Activated T-cell treated with anti-CD3 and anti-CD28 coated beads, Interleukin-2, amount 50 U/mL, for 24 hours (primary cell): ENCODE data around the gene ODAD4.

Experiments used
- DNase-seq: peaks from one replicate; pipeline ENCODE4 v3.0.0-alpha.2; 2020
- H3K27ac Mint-ChIP-seq: 2 replicates; pipeline ENCODE4 v1.8.0; 2020; ENCODE audit warnings: mild to moderate bottlenecking, mixed read lengths
- H3K27me3 Mint-ChIP-seq: 2 replicates; pipeline ENCODE4 v1.8.0; 2020; ENCODE audit warnings: mixed read lengths
- H3K36me3 Mint-ChIP-seq: 2 replicates; pipeline ENCODE4 v1.8.0; 2020; ENCODE audit warnings: low read depth, mixed read lengths
- H3K4me1 Mint-ChIP-seq: 2 replicates; pipeline ENCODE4 v1.8.0; 2020; ENCODE audit warnings: low read depth, mixed read lengths
- H3K4me3 Mint-ChIP-seq: 2 replicates; pipeline ENCODE4 v1.8.0; 2020; ENCODE audit warnings: mild to moderate bottlenecking, moderate library complexity, mixed read lengths
- H3K9me3 Mint-ChIP-seq: 2 replicates; pipeline ENCODE4 v1.8.0; 2020; ENCODE audit warnings: mixed read lengths

ODAD4 gene, protein sequence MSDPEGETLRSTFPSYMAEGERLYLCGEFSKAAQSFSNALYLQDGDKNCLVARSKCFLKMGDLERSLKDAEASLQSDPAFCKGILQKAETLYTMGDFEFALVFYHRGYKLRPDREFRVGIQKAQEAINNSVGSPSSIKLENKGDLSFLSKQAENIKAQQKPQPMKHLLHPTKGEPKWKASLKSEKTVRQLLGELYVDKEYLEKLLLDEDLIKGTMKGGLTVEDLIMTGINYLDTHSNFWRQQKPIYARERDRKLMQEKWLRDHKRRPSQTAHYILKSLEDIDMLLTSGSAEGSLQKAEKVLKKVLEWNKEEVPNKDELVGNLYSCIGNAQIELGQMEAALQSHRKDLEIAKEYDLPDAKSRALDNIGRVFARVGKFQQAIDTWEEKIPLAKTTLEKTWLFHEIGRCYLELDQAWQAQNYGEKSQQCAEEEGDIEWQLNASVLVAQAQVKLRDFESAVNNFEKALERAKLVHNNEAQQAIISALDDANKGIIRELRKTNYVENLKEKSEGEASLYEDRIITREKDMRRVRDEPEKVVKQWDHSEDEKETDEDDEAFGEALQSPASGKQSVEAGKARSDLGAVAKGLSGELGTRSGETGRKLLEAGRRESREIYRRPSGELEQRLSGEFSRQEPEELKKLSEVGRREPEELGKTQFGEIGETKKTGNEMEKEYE

DNA sequence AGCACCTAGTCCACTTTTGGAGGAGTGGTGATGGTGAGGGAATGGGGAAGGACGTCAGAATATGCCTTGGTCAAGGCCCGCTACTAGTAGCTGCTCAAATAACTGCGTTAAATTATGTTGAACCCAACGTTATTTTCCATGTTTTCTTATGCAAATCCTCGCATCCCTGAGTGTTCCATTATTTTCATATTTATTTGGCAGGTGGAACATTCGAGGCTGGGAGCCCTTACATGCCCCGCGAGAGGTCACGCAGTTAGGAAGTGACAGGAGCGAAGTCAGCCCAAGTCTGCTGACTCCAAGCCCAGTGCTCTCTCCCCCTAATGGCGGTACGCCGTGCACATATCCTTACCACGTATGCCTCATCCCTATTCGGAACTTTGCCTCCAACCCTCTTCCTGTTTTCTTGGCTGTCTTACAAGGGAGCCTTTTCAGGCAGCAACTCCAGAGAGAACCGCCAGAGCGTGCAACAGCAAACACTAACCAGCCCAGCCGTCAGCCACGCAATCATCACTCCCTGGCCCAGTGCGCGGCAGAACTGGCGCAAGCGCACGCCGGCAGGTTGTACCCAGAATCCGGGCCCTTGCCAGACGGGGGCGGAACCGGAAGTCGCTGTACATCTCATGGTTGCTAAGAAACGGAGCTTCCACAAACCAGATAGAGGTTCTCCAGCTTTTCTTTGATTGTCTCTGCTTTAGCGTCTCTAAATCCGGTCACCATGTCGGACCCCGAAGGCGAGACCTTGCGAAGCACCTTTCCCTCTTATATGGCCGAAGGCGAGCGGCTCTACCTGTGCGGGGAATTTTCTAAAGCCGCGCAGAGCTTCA, at the start of gene ODAD4:
Gene ODAD4, plus strand, starts transcription at position 609 of the 824 bp plus-strand sequence. Its CDS starts 107 bp downstream, at position 716.
- peaks cover 8% of the 10 kb centered on the region for H3K36me3 Mint-ChIP-seq
- no peaks in the 10 kb centered on the region for H3K9me3 Mint-ChIP-seq
- peak within 1 kb of the TSS; percentile 94 for H3K4me3 Mint-ChIP-seq
- peaks cover 23% of the 10 kb centered on the region for H3K4me1 Mint-ChIP-seq
- peak; percentile 95 for DNase-seq
- peak within 1 kb of the TSS; percentile 97 for H3K27ac Mint-ChIP-seq
- no peaks in the 10 kb centered on the region for H3K27me3 Mint-ChIP-seq

DNA sequence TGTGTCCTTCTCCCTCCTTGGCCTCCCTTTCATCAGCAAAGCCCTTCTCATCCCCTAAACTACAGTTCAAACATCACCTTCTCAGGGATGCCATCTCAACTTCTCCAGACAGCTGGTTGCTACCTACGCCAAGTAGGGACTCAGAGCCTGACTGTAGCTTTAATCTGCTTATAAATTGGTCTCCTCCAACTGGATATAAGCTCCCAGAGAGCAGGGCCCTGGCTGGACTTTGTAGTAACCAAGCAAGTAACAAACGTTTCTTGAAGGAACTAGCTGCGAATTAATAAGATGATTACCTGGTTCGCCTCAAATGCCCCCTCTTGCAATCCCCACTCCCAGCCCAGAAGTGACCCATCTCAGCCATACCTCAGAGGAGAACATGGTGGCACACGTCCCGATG, 47.7 kb upstream of the ODAD4 start:
- no peaks in the 10 kb centered on the region for H3K9me3 Mint-ChIP-seq
- H3K36me3 Mint-ChIP-seq = peaks cover 91% of the 10 kb centered on the region
- H3K4me3 Mint-ChIP-seq = no peak overlapping the region
- H3K4me1 Mint-ChIP-seq = no peaks in the 10 kb centered on the region
- H3K27ac Mint-ChIP-seq = peak overlapping the region; percentile 76
- H3K27me3 Mint-ChIP-seq = no peaks in the 10 kb centered on the region
- DNase-seq = no peak

GRCh38 chr17:41885733-41886132, 44.7 kb upstream of the ODAD4 start:
- Mint-ChIP-seq H3K27ac (peak overlapping the region; percentile 24), H3K4me3 (no peak overlapping the region), H3K27me3 (no peaks in the 10 kb centered on the region), H3K4me1 (no peaks in the 10 kb centered on the region), H3K36me3 (peaks cover 88% of the 10 kb centered on the region), H3K9me3 (no peaks in the 10 kb centered on the region)
- no peak for DNase-seq

GRCh38 chr17:41888332-41888965, 42.0 kb upstream of the ODAD4 start:
- Mint-ChIP-seq H3K27me3 (no peaks in the 10 kb centered on the region), H3K4me1 (no peaks in the 10 kb centered on the region), H3K36me3 (peaks cover 88% of the 10 kb centered on the region), H3K9me3 (no peaks in the 10 kb centered on the region), H3K27ac (no peak overlapping the region), H3K4me3 (no peak overlapping the region)
- DNase-seq = no peak

DNA sequence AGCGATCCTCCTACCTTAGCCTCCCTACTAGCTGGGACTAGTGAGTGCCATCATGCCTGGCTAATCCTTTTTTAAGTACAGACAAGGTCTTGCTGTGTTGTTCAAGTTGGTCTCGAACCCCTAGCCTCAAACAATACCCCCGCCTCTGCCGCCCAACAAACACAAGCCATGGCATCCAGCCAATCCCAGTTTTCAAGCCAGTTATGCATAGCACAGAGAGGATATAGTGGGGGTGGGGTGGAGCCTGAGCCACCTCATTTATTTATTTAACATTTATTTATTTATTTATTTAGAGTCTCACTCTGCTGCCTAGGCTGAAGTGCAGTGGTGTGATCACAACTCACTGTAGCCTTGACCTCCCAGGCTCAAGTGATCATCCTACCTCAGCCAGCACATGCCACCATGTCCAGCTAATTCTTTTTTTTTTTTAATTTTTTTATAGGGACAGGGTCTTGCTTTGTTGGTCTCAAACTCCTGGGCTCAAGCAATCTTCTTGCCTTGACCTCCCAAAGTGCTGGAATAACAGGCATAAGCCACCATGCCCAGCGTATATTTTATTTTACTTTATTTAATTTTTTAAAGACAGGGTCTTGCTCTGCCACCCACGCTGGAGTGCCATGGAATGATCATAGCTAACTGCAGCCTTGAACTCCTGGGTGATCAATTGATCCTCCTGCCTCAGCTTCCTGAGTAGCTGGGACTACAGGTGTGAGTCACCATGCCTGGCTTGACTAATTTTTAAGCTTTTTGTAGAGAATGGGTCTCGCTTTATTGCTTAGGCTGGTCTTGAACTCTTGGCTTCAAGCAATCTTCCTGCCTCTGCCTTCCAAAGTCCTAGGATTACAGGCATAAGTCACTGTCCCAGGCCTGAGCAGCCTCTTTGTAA, 39.0 kb upstream of the ODAD4 start:
- Mint-ChIP-seq H3K4me1 (no peaks in the 10 kb centered on the region), H3K4me3 (no peak overlapping the region), H3K27ac (no peak overlapping the region), H3K27me3 (no peaks in the 10 kb centered on the region), H3K36me3 (peaks cover 86% of the 10 kb centered on the region), H3K9me3 (no peaks in the 10 kb centered on the region)
- no peak for DNase-seq

DNA sequence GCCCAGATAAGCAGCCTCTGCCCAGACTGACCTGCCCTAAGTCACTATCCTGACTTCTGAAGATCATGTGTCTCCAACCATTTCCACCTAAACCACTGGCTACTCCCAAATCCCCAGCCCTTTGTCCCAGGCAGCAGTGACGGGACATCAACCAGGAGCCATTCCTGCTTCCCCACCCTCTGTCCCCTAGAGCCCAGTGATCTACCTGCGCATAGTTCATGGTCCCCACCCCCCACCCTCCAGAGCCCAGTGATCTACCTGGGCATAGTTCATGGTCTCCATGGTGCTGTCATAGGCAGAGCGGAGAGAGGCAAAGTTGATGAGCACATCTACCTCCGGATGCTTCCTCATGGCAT, 38.4 kb upstream of the ODAD4 start:
- H3K36me3 Mint-ChIP-seq = peaks cover 88% of the 10 kb centered on the region
- H3K27ac Mint-ChIP-seq = peak overlapping the region; percentile 57
- H3K9me3 Mint-ChIP-seq = no peaks in the 10 kb centered on the region
- no peaks in the 10 kb centered on the region for H3K4me1 Mint-ChIP-seq
- no peak overlapping the region for H3K4me3 Mint-ChIP-seq
- H3K27me3 Mint-ChIP-seq = no peaks in the 10 kb centered on the region
- DNase-seq = no peak

- Mint-ChIP-seq H3K4me3 (no peak overlapping the region), H3K27ac (no peak overlapping the region), H3K9me3 (no peaks in the 10 kb centered on the region), H3K27me3 (no peaks in the 10 kb centered on the region), H3K36me3 (peaks cover 88% of the 10 kb centered on the region), H3K4me1 (no peaks in the 10 kb centered on the region)
- no peak for DNase-seq
Observed at GRCh38 chr17:41893384-41893783, 37.0 kb upstream of the ODAD4 start.

GRCh38 chr17:41894791-41895331, 35.6 kb upstream of the ODAD4 start:
- H3K27me3 Mint-ChIP-seq = no peaks in the 10 kb centered on the region
- no peaks in the 10 kb centered on the region for H3K9me3 Mint-ChIP-seq
- H3K27ac Mint-ChIP-seq = no peak overlapping the region
- peaks cover 89% of the 10 kb centered on the region for H3K36me3 Mint-ChIP-seq
- H3K4me1 Mint-ChIP-seq = no peaks in the 10 kb centered on the region
- DNase-seq = no peak
- no peak overlapping the region for H3K4me3 Mint-ChIP-seq

DNA sequence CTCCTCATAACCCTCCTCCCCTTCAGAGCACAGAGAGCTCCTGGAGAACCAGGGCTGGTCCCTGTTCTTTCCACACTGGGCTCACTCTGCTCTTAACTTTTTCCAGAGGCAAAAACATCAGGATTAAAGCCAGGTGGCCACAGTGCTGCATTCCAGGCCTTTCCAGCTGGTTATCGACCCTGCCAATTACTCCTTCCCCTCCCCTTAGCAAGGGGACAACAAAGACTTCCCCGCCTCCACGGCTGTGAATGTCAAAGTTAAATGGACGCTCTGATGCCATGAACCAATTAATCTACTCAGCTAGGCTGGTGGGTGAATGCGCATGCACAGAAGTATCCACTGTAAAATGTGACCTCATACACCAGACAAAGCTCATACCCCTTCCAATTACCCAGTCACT, 34.8 kb upstream of the ODAD4 start:
- Mint-ChIP-seq H3K27me3 (no peaks in the 10 kb centered on the region), H3K36me3 (peaks cover 87% of the 10 kb centered on the region), H3K4me1 (no peaks in the 10 kb centered on the region), H3K9me3 (no peaks in the 10 kb centered on the region), H3K4me3 (no peak overlapping the region), H3K27ac (no peak overlapping the region)
- no peak for DNase-seq

DNA sequence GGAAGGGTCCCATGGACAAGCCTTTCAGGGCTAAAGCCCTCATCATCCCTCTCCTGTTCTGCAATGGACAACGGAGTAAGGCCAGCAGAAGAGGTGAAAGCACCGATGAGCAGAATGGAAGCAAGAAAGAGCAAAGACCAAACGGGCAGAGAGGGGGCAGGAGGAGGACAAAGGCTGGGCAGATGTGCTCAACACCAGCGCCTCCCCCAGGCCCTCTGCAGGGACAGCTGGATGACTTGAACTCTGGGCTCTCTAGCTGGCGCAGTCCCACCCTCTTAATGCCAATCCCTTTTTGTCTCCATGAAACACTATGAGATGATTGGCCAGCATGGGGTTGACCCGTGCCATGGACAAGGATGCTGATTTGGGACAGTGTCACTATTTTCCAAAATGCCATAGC, 33.7 kb upstream of the ODAD4 start:
- H3K27ac Mint-ChIP-seq = no peak overlapping the region
- H3K4me3 Mint-ChIP-seq = no peak overlapping the region
- H3K36me3 Mint-ChIP-seq = peaks cover 93% of the 10 kb centered on the region

GRCh38 chr17:41901646-41902045, 28.8 kb upstream of the ODAD4 start:
- H3K27ac Mint-ChIP-seq = no peak overlapping the region
- no peaks in the 10 kb centered on the region for H3K4me1 Mint-ChIP-seq
- no peak for DNase-seq
- no peak overlapping the region for H3K4me3 Mint-ChIP-seq
- H3K36me3 Mint-ChIP-seq = peaks cover 91% of the 10 kb centered on the region
- H3K27me3 Mint-ChIP-seq = no peaks in the 10 kb centered on the region
- no peaks in the 10 kb centered on the region for H3K9me3 Mint-ChIP-seq

More for the DNA sequence above, 33.7 kb upstream of the ODAD4 start:
- no peak for DNase-seq
- Mint-ChIP-seq H3K27me3 (no peaks in the 10 kb centered on the region), H3K4me1 (no peaks in the 10 kb centered on the region), H3K9me3 (no peaks in the 10 kb centered on the region)

DNA sequence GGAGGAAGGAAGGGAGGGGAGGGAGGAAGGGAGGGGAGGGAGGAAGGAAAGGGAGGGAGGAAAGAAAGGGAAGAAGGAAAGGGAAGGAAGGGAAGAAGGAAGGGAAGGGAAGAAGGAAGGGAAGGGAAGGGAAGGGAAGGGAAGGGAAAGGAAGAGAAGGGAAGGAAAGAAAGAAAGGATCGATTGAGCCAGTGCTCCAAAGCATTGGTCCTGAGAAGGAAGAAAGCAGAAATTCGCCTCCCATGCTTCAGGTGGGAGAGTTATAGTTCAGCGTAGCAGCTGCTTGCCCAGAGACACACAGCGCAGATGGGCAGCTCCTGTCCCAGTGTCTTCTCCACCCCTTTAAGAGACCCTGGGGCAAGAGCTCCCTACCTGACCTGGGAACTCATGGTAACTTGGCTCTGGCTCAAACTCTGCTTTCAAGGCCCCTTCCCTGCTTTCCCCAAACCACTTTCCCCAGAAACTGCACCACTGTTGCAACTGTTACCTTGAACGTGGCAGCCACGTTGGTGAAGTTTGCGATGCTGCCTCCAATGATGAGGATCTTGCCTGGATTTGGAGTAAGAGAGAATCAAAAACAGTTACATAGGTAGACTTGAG, 26.1 kb upstream of the ODAD4 start:
- DNase-seq = no peak
- no peaks in the 10 kb centered on the region for H3K27me3 Mint-ChIP-seq
- peaks cover 91% of the 10 kb centered on the region for H3K36me3 Mint-ChIP-seq
- no peak overlapping the region for H3K4me3 Mint-ChIP-seq
- peak overlapping the region; percentile 7 for H3K27ac Mint-ChIP-seq
- H3K9me3 Mint-ChIP-seq = no peaks in the 10 kb centered on the region
- H3K4me1 Mint-ChIP-seq = no peaks in the 10 kb centered on the region

- Mint-ChIP-seq H3K27me3 (no peaks in the 10 kb centered on the region), H3K36me3 (peaks cover 95% of the 10 kb centered on the region), H3K9me3 (no peaks in the 10 kb centered on the region), H3K4me1 (no peaks in the 10 kb centered on the region), H3K4me3 (no peak overlapping the region), H3K27ac (peak overlapping the region; percentile 11)
- DNase-seq = no peak
Observed at GRCh38 chr17:41905172-41905571, 25.2 kb upstream of the ODAD4 start.
